HCT116 (cell line): ENCODE measurements around the gene NOSIP. TPM values are rescaled to one million over a fixed set of nuclear protein-coding genes. Genes with fewer than 3 reads are reported as not detected.

Source experiments
- ATAC-seq: fragments of 200-7000 bp; cut with Tn5 transposase; 2 replicates; pipeline ENCODE4 v1.9.1; 2020; ENCODE audit warnings: mild to moderate bottlenecking, moderate library complexity
- BruUV-seq: library from RNA; stranded (reverse); fragments of 400-500 nt; replicated peaks from 2 replicates; lab custom pipeline; 2021; lab: Mats Ljungman, UMichigan
- CTCF ChIA-PET: fragments of 300-600 bp; sonication (Branson Sonifier 250); formaldehyde crosslinking; loops from one replicate; lab custom pipeline; 2021; ENCODE audit warnings: antibody characterized with exemption; lab: Charles Lee
- POLR2A ChIA-PET: fragments of 300-600, 350-600 bp; sonication (Branson Sonifier 250); formaldehyde crosslinking; loops from one replicate; lab custom pipeline; 2021; ENCODE audit warnings: antibody characterized with exemption; lab: Charles Lee
- RAD21 ChIA-PET, 2 experiments: fragments of 300-600 bp; sonication (Branson Sonifier 250); formaldehyde crosslinking; loops; one replicate each; lab custom pipeline; 2023; ENCODE audit warnings: low total read pairs in 2 of 2; ENCODE audit not compliant: uncharacterized antibody in 2 of 2, unreplicated experiment in 2 of 2, low non-redundant PET in 1 of 2; lab: Charles Lee
- DNase-seq: peaks from one replicate; pipeline ENCODE4 v3.0.0-alpha.2; 2010; ENCODE audit warnings: low read depth, low spot score
- H2AFZ ChIP-seq: fragments of 200-600 bp; shearing (Covaris generic), sonication (generic); 2 replicates; pipeline ENCODE4 v1.6.1; 2017; ENCODE audit warnings: low read depth, mixed run types, mixed read lengths, antibody characterized with exemption, low read length; ENCODE audit not compliant: poor library complexity, severe bottlenecking
- H3K27ac ChIP-seq: 2 replicates; pipeline ENCODE4 v1.5.1; 2012; ENCODE audit warnings: low read depth, low read length
- H3K27me3 ChIP-seq: fragments of 200-600 bp; sonication (generic); 2 replicates; pipeline ENCODE4 v1.6.1; 2016; ENCODE audit warnings: mixed run types, low read length, mixed read lengths; ENCODE audit not compliant: insufficient read depth
- H3K36me3 ChIP-seq, 2 experiments: fragments of 200-500 bp in 1 of 2; fragments of 200-600 bp in 1 of 2; sonication (Bioruptor generic) in 1 of 2; sonication (generic) in 1 of 2; 2 replicates each; pipeline versions ENCODE4 v1.5.1 to v1.6.1; 2014 to 2016; ENCODE audit warnings: low read length in 2 of 2, inconsistent platforms in 1 of 2, mixed read lengths in 1 of 2, mixed run types in 1 of 2; ENCODE audit not compliant: insufficient read depth in 2 of 2, control insufficient read depth in 1 of 2
- H3K4me1 ChIP-seq, 2 experiments: fragments of 200-600 bp in 1 of 2; sonication (generic) in 1 of 2; 2 replicates each; pipeline versions ENCODE4 v1.5.1 to v1.6.1; 2012 to 2017; ENCODE audit warnings: low read length in 2 of 2, inconsistent platforms in 1 of 2, mild to moderate bottlenecking in 1 of 2, mixed read lengths in 1 of 2, mixed run types in 1 of 2, moderate library complexity in 1 of 2; ENCODE audit not compliant: insufficient read depth in 2 of 2, control insufficient read depth in 1 of 2
- H3K4me2 ChIP-seq: fragments of 200-600 bp; sonication (generic); 2 replicates; pipeline ENCODE4 v1.6.1; 2017; ENCODE audit warnings: mixed run types, low read length, mixed read lengths
- H3K4me3 ChIP-seq, 2 experiments: fragments of 200-600 bp in 1 of 2; sonication (generic) in 1 of 2; replicated peaks in 1 of 2; 2 replicates each; pipeline ENCODE4 v1.5.1; 2011 to 2016; ENCODE audit warnings: low read length in 2 of 2, control low read depth in 1 of 2, low read depth in 1 of 2, mild to moderate bottlenecking in 1 of 2, mixed read lengths in 1 of 2, mixed run types in 1 of 2
- H3K79me2 ChIP-seq: fragments of 200-600 bp; sonication (generic); 2 replicates; pipeline ENCODE4 v1.6.1; 2017; ENCODE audit warnings: mild to moderate bottlenecking, mixed run types, low read length, moderate library complexity, mixed read lengths; ENCODE audit not compliant: insufficient read depth
- H3K9ac ChIP-seq: fragments of 200-600 bp; sonication (generic); 2 replicates; pipeline ENCODE4 v1.6.1; 2016; ENCODE audit warnings: low read length, mixed read lengths
- H3K9me2 ChIP-seq: fragments of 200-600 bp; sonication (generic), shearing (Covaris generic); 2 replicates; pipeline ENCODE4 v1.6.1; 2017; ENCODE audit warnings: mixed run types, mild to moderate bottlenecking, moderate library complexity; ENCODE audit not compliant: insufficient read depth
- H3K9me3 ChIP-seq, 2 experiments: fragments of 200-500 bp in 1 of 2; fragments of 200-600 bp in 1 of 2; sonication (Bioruptor generic) in 1 of 2; sonication (generic) in 1 of 2; 2 replicates each; pipeline ENCODE4 v1.6.1; 2014 to 2017; ENCODE audit warnings: low read length in 2 of 2, mixed read lengths in 2 of 2, inconsistent platforms in 1 of 2, low read depth in 1 of 2, mild to moderate bottlenecking in 1 of 2, mixed run types in 1 of 2, moderate library complexity in 1 of 2; ENCODE audit not compliant: control insufficient read depth in 1 of 2, insufficient read depth in 1 of 2
- H4K20me1 ChIP-seq: fragments of 200-600 bp; sonication (generic), shearing (Covaris generic); 2 replicates; pipeline ENCODE4 v1.6.1; 2017; ENCODE audit warnings: mixed run types, mild to moderate bottlenecking, moderate library complexity; ENCODE audit not compliant: insufficient read depth
- ELF1 ChIP-seq: IDR thresholded peaks from 2 replicates; pipeline ENCODE4 v1.6.1; 2012; ENCODE audit warnings: low read depth, borderline replicate concordance
- EZH2phosphoT487 ChIP-seq: fragments of 200-600 bp; IDR thresholded peaks from 2 replicates; pipeline ENCODE4 v1.6.1; 2018; ENCODE audit warnings: antibody characterized with exemption, borderline replicate concordance
- FOSL1 ChIP-seq: IDR thresholded peaks from 2 replicates; pipeline ENCODE4 v1.6.1; 2012; ENCODE audit warnings: low read depth
- POLR2A ChIP-seq: IDR thresholded peaks from 2 replicates; pipeline ENCODE4 v1.7.0; 2011; ENCODE audit warnings: borderline replicate concordance; ENCODE audit not compliant: insufficient read depth, insufficient read length; ENCODE audit errors: extremely low read depth
- POLR2AphosphoS5 ChIP-seq: IDR thresholded peaks from 2 replicates; pipeline ENCODE4 v1.6.1; 2011; ENCODE audit warnings: mild to moderate bottlenecking, low read depth, low read length, moderate library complexity
- YY1 ChIP-seq: IDR thresholded peaks from 2 replicates; pipeline ENCODE4 v1.6.1; 2011; ENCODE audit warnings: low read length, low read depth, moderate library complexity, mild to moderate bottlenecking; ENCODE audit not compliant: insufficient replicate concordance; ENCODE audit errors: extremely low read depth
- ZFX ChIP-seq: fragments of 450-650 bp; IDR thresholded peaks from 2 replicates; pipeline ENCODE4 v1.6.1; 2017
- ZNF274 ChIP-seq: fragments of 200-500 bp; sonication (Bioruptor generic); IDR thresholded peaks from 2 replicates; pipeline ENCODE4 v1.6.1; 2014; ENCODE audit warnings: mild to moderate bottlenecking, low read depth, low read length, inconsistent platforms
- intact Hi-C: fragments of 100-400 bp; cut with micrococcal nuclease; formaldehyde crosslinking; loops from 2 replicates; pipeline ENCODE4 v1.10.0; 2022
- total RNA-seq: library from RNA; stranded (reverse); gene quantifications from one replicate; pipeline ENCODE4 v1.2.1, GENCODE V29; 2021; ENCODE audit not compliant: unreplicated experiment
- TF ChIP-seq, protein P1 (sequence below): IDR thresholded peaks from 2 replicates; pipeline ENCODE4 v1.6.1; 2012
- TF ChIP-seq, protein P2 (sequence below): IDR thresholded peaks from 2 replicates; pipeline ENCODE4 v1.6.1; 2012; ENCODE audit warnings: low read depth

Gene NOSIP
- total RNA-seq, 1 experiment from 2014 or later, result 133 TPM

DNA sequence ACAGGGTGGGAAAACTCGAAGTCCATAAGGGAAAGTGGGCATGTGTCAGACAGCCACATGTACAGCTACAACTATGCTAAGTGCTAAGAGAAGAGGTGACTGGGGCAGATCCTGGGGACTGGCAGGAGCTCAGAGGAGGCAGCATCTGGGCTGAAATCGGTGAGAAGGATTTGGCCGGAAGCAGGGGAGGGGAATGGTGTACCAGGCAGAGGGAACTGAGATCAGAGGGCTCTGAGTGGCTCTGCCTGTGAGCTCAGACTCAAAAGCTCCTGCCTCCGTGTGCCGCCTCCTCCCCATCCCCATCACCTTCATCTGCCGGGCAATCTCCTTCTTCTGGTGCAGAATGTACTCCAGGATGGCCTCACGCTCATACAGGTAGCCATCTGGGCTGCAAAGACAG lies 21.8 kb downstream of the NOSIP start:
- H3K9me3 ChIP-seq, result no peaks in the 10 kb centered on the region
- peaks cover 0 to 8% of the 10 kb centered on the region in 2 experiments; a peak in 2 of 4 replicates for H3K4me1 ChIP-seq
- H2AFZ ChIP-seq, result no peak overlapping the region
- RAD21 ChIA-PET, result no interaction called here
- TF ChIP-seq ZNF274 (no peak), POLR2A (no peak), FOSL1 (no peak)
- TF ChIP-seq, protein P1, sequence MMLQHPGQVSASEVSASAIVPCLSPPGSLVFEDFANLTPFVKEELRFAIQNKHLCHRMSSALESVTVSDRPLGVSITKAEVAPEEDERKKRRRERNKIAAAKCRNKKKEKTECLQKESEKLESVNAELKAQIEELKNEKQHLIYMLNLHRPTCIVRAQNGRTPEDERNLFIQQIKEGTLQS, result no peak
- TF ChIP-seq, all 23 proteins: peak for 0
- CTCF ChIA-PET, result interaction anchor here (1.5 to 1.7 kb wide), 3 partner anchors 12 to 117 kb away, joined by 3 to 10 read pairs (median 4); no protein-coding TSS in a partner anchor
- no peaks in the 10 kb centered on the region for H3K9me2 ChIP-seq
- DNase-seq, result no peak
- BruUV-seq, result no TSS peak
- H3K27me3 ChIP-seq, result no peaks in the 10 kb centered on the region
- H3K4me3 ChIP-seq, result no peak overlapping the region
- H4K20me1 ChIP-seq, result no peaks in the 10 kb centered on the region
- intact Hi-C loops, result no loop called here
- H3K9ac ChIP-seq, result no peak overlapping the region
- no peak for ATAC-seq
- H3K4me2 ChIP-seq, result no peak overlapping the region
- no peak overlapping the region for H3K27ac ChIP-seq
- H3K79me2 ChIP-seq, result peaks cover 38% of the 10 kb centered on the region
- POLR2A ChIA-PET, result interaction anchor here (0.7 kb wide), 1 partner anchor 81 kb away, joined by 3 read pairs; the partner anchor contains the start of gene RRAS
- peaks cover 33 to 47% of the 10 kb centered on the region in 2 experiments for H3K36me3 ChIP-seq

DNA sequence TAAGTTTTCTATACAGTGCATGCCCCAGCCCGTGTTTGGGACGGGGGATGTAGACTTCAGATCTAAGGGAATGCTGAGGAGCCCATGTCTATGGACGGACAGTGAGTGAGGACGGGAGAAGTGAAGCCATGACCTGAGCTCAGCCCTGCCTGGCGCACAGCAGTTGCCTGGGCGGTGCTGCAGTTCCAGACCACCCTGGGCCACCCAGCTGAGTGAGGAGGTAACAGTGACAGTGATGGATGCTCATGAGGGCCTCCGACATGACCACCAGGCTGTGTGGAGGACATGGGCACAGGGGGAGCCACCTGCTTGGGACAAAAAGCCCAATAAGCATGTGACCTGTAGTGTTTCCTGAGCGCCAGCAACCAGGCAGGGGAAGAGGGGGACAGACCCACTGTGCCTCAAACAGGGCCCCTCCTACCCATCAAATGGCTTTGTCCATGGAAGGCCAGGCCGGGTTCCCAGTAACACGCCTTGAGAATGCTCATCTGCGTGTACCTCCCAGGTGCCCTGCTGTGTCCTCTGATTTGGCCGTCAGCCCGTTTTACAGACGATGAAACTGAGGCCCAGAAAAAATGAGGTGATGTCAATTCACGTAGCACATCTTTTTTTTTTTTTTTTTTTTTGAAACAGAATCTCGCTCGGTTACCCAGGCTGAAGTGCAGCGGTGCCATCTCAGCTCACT lies 22.6 kb downstream of the NOSIP start:
- no peak overlapping the region for H3K9ac ChIP-seq
- DNase-seq (no peak), ATAC-seq (no peak)
- no peaks in the 10 kb centered on the region for H4K20me1 ChIP-seq
- BruUV-seq, result no TSS peak
- H3K4me2 ChIP-seq, result no peak overlapping the region
- H3K27me3 ChIP-seq, result no peaks in the 10 kb centered on the region
- intact Hi-C loops, result no loop called here
- H3K4me1 ChIP-seq, result peaks cover 0 to 8% of the 10 kb centered on the region in 2 experiments; a peak in 2 of 4 replicates
- H3K9me2 ChIP-seq, result no peaks in the 10 kb centered on the region
- ChIA-PET POLR2A (no interaction called here), CTCF (interaction anchor here (1.6 to 1.7 kb wide), 2 partner anchors 13 to 118 kb away, joined by 3 to 10 read pairs; no protein-coding TSS in a partner anchor), RAD21 (no interaction called here)
- H2AFZ ChIP-seq, result no peak overlapping the region
- H3K36me3 ChIP-seq, result peaks cover 35 to 47% of the 10 kb centered on the region in 2 experiments
- H3K27ac ChIP-seq, result no peak overlapping the region
- TF ChIP-seq, protein P2, sequence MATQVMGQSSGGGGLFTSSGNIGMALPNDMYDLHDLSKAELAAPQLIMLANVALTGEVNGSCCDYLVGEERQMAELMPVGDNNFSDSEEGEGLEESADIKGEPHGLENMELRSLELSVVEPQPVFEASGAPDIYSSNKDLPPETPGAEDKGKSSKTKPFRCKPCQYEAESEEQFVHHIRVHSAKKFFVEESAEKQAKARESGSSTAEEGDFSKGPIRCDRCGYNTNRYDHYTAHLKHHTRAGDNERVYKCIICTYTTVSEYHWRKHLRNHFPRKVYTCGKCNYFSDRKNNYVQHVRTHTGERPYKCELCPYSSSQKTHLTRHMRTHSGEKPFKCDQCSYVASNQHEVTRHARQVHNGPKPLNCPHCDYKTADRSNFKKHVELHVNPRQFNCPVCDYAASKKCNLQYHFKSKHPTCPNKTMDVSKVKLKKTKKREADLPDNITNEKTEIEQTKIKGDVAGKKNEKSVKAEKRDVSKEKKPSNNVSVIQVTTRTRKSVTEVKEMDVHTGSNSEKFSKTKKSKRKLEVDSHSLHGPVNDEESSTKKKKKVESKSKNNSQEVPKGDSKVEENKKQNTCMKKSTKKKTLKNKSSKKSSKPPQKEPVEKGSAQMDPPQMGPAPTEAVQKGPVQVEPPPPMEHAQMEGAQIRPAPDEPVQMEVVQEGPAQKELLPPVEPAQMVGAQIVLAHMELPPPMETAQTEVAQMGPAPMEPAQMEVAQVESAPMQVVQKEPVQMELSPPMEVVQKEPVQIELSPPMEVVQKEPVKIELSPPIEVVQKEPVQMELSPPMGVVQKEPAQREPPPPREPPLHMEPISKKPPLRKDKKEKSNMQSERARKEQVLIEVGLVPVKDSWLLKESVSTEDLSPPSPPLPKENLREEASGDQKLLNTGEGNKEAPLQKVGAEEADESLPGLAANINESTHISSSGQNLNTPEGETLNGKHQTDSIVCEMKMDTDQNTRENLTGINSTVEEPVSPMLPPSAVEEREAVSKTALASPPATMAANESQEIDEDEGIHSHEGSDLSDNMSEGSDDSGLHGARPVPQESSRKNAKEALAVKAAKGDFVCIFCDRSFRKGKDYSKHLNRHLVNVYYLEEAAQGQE, result no peak
- no peak for TF ChIP-seq ELF1
- no peak for TF ChIP-seq POLR2A
- no peak for TF ChIP-seq POLR2AphosphoS5
- TF ChIP-seq ZFX, result no peak
- no peak for TF ChIP-seq EZH2phosphoT487
- TF ChIP-seq YY1, result no peak
- H3K9me3 ChIP-seq, result no peaks in the 10 kb centered on the region
- H3K4me3 ChIP-seq, result no peak overlapping the region
- peaks cover 30% of the 10 kb centered on the region for H3K79me2 ChIP-seq
